ENCODE measurements around the gene FRS3. TPM values are rescaled to one million over a fixed set of nuclear protein-coding genes. Genes with fewer than 3 reads are reported as not detected.

Gene FRS3
- total RNA-seq, 2 donors from 2014 or later = 2.6 to 3.4 TPM

DNA sequence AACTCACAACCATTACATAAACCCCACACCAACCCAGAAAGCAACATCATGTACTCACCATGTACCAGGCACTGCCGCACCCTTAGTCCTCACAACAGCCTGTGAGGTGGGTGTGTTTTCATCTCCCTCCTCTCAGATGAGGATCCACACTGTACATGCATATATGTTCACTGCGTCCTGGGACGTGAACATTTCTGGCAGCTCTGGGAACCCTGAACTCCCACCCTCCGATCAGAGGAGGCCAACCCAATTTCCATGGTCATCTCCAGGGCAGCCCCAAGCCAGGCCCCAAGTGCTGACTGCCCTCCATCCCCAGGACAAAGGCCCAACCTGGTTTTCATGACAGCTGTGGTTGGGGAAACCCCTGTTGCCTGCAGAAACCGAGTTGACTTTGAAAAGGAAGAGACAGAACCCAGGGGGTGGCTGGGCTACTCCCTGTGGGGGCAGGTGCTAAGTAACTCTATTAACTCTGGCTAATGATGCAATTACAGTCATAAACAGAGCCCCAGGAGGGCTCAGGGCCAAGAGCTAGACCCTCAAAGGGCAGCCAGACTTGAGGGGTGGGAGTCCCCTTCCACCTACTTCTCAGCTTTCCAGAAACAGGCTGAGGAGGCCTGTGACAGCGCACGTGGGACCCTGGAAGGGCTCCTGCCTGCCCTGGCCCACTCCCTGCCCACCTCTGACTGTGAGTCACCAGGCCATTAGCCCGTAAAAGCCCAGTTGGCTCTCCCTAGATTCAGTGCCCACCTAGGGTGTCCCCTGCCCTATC is 46.9 kb downstream of the FRS3 start:
- no peak for DNase-seq (ENCODE audit: low spot score)
- Histone ChIP-seq H3K27me3 (no peaks in the 10 kb centered on the region), H3K36me3 (no peaks in the 10 kb centered on the region), H3K4me3 (peak overlapping the region; percentile 97), H3K4me1 (peaks cover 0 to 66% of the 10 kb centered on the region in 2 donors), H3K9me3 (no peaks in the 10 kb centered on the region), H3K27ac (peak overlapping the region; percentile 97 to 99)
- TF ChIP-seq, protein P1, sequence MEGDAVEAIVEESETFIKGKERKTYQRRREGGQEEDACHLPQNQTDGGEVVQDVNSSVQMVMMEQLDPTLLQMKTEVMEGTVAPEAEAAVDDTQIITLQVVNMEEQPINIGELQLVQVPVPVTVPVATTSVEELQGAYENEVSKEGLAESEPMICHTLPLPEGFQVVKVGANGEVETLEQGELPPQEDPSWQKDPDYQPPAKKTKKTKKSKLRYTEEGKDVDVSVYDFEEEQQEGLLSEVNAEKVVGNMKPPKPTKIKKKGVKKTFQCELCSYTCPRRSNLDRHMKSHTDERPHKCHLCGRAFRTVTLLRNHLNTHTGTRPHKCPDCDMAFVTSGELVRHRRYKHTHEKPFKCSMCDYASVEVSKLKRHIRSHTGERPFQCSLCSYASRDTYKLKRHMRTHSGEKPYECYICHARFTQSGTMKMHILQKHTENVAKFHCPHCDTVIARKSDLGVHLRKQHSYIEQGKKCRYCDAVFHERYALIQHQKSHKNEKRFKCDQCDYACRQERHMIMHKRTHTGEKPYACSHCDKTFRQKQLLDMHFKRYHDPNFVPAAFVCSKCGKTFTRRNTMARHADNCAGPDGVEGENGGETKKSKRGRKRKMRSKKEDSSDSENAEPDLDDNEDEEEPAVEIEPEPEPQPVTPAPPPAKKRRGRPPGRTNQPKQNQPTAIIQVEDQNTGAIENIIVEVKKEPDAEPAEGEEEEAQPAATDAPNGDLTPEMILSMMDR (IDR thresholded peaks at IDR 0.05) = no peak

DNA sequence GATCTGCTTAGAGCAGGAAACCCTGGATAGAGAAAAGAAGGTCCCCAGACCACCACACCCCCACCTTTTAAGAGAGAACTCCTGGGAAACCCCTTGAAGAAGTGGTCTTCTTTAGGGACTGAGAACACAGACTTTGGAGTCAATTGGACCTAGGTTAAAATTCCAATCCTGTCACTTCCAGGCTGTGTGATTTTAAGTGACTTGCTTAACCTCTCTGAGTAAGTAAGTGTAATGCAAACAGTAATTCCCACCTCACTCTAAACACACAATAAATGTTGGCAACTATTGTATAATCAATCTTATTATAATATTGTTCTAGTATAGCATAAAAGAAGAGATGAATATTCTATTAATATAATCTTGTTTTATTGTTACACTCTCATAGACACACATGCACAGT is 47.6 kb downstream of the FRS3 start:
- Histone ChIP-seq H3K27me3 (no peaks in the 10 kb centered on the region), H3K4me1 (peaks cover 0 to 72% of the 10 kb centered on the region in 2 donors), H3K27ac (peak overlapping the region; percentile 97 to 99), H3K4me3 (no peak overlapping the region), H3K36me3 (no peaks in the 10 kb centered on the region), H3K9me3 (no peaks in the 10 kb centered on the region)
- DNase-seq (ENCODE audit: low spot score) = no peak
- TF ChIP-seq, protein P1 (IDR thresholded peaks at IDR 0.05) = no peak

DNA sequence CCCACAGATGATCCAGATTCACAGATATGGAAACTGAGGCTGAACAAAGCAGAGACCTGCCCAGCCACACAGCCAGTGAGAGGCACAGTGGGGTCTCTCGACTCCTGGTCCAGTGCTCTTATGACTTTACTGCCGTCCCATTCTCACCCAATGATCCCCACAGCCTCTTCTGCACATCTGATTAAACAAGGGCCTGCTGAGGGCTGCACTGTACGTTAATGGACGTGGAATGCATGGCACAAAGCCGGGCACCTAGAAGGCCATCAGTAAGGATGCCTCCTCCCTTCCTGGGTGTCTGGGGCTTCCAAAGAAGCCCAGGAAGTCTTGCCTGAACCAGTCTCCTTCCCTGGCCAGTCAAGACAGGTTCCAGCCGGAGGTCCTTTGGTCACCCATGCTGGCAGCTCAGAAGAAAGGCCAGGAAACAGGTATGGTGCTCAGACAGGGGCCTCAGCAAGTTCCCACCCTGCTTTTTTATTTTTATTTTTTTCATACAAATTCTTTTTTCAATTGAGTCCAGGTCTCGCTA is 48.1 kb downstream of the FRS3 start:
- no peak for DNase-seq (ENCODE audit: low spot score)
- TF ChIP-seq, protein P1 (IDR thresholded peaks at IDR 0.05) = no peak
- H3K36me3 ChIP-seq = no peaks in the 10 kb centered on the region
- peak overlapping the region; percentile 43 to 97 for H3K27ac ChIP-seq
- H3K9me3 ChIP-seq = no peaks in the 10 kb centered on the region
- no peaks in the 10 kb centered on the region for H3K27me3 ChIP-seq
- no peak overlapping the region for H3K4me3 ChIP-seq
- peaks cover 0 to 78% of the 10 kb centered on the region in 2 donors for H3K4me1 ChIP-seq

DNA sequence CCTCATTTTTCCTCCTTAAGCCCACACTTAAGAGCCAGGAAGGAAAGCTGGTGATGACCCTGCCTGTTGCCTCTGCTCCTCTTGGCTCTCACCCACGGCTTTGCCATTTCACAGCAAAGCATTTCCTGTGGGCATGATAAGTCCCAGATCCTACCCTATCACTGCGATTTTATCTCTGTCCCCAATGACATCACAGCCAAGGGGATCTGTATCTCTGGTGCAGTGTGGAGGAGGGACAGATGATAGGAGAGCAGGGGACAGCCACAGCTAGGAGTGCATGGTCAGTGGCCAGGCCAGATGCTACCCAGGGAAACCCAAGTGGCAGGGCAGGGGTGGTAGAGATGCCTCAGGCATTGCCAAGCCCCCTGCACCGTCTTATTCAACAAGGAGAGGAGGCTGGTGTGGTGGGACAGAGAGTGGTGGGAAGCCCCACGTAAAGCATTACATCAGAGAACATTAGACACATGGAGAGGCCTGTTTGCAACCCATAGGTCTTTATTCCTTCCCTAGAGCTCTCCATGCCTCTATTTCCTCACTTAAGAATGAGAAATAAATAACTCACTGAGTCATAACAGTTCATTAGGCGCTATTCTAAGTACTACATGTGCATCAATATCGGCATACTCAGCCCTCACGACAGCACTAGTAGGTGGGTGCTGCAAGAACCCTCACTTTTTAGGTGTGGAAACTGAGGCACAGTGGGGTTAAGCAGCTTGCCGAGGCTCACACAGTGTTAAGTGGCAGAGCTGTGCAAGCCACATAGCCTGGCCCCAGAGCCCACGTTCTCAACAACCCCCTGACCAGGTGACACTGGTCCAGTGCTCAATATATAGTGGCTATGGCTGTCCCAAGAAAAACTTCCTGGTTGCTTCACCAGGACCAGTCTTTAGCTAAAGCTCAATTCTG is 48.9 kb downstream of the FRS3 start:
- H3K27ac ChIP-seq = peak overlapping the region; percentile 43 to 97
- peaks cover 0 to 83% of the 10 kb centered on the region in 2 donors for H3K4me1 ChIP-seq
- no peak for DNase-seq (ENCODE audit: low spot score)
- H3K27me3 ChIP-seq = no peaks in the 10 kb centered on the region
- no peak overlapping the region for H3K4me3 ChIP-seq
- H3K36me3 ChIP-seq = no peaks in the 10 kb centered on the region
- H3K9me3 ChIP-seq = no peaks in the 10 kb centered on the region
- TF ChIP-seq, protein P1 (IDR thresholded peaks at IDR 0.05) = no peak

DNA sequence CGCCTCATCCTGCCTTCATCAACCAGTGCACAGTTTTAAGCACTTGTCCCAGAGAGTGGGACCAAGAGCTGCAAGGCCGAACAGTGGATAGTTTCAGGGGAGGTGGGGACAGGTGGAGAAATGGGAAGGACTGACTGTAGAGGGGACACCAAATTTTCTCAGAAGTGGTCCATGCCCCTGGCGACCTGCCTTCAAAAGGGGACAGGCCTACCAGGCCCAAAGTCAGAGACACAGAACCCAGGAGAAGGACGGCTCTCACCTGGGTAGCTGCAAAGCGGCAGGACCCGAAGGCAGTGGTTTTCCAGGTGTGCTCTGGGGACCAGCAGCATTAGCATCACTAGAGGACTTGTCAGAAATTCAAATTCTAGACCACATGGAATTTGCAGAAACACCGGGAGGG is 50.1 kb downstream of the FRS3 start:
- Histone ChIP-seq H3K4me3 (no peak overlapping the region), H3K9me3 (no peaks in the 10 kb centered on the region), H3K36me3 (no peaks in the 10 kb centered on the region), H3K27ac (peak overlapping the region; percentile 79 to 97), H3K4me1 (peaks cover 0 to 92% of the 10 kb centered on the region in 2 donors), H3K27me3 (no peaks in the 10 kb centered on the region)
- TF ChIP-seq, protein P1 (IDR thresholded peaks at IDR 0.05) = no peak
- no peak for DNase-seq (ENCODE audit: low spot score)

All from right atrium auricular region (tissue), 2 donors.